Hepatocyte (in vitro differentiated cells): ENCODE data around the gene TEX22. TPM values are rescaled to one million over a fixed set of nuclear protein-coding genes. Genes with fewer than 3 reads are reported as not detected.

Source experiments
- DNase-seq: peaks from one replicate; pipeline ENCODE4 v3.0.0-alpha.2; 2016; ENCODE audit warnings: low spot score
- H2AFZ ChIP-seq: fragments of 200-600 bp; sonication (generic); 2 replicates; pipeline ENCODE4 v1.6.0; 2016; ENCODE audit warnings: antibody characterized with exemption, mild to moderate bottlenecking
- H3K27ac ChIP-seq: fragments of 200-600 bp; sonication (generic); 2 replicates; pipeline ENCODE4 v1.5.1; 2016; ENCODE audit warnings: mild to moderate bottlenecking
- H3K27me3 ChIP-seq: fragments of 200-600 bp; sonication (generic); 2 replicates; pipeline ENCODE4 v1.6.1; 2016
- H3K36me3 ChIP-seq: fragments of 200-600 bp; sonication (generic); replicated peaks from 2 replicates; pipeline ENCODE4 v1.5.1; 2016; ENCODE audit warnings: low read depth; ENCODE audit not compliant: insufficient read depth
- H3K4me1 ChIP-seq: fragments of 200-600 bp; sonication (generic); 2 replicates; pipeline ENCODE4 v1.5.1; 2016; ENCODE audit warnings: mild to moderate bottlenecking, moderate library complexity; ENCODE audit not compliant: insufficient read depth
- H3K4me2 ChIP-seq: fragments of 200-600 bp; sonication (generic); 2 replicates; pipeline ENCODE4 v1.6.0; 2016
- H3K4me3 ChIP-seq: fragments of 200-600 bp; sonication (generic); 2 replicates; pipeline ENCODE4 v1.5.1; 2016; ENCODE audit warnings: mild to moderate bottlenecking
- H3K79me2 ChIP-seq: fragments of 200-600 bp; sonication (generic); 2 replicates; pipeline ENCODE4 v1.6.0; 2017; ENCODE audit warnings: mild to moderate bottlenecking
- H3K9me2 ChIP-seq: fragments of 200-600 bp; sonication (generic); replicated peaks from 2 replicates; pipeline ENCODE4 v1.6.0; 2017; ENCODE audit warnings: mild to moderate bottlenecking; ENCODE audit not compliant: insufficient read depth
- H3K9me3 ChIP-seq: fragments of 200-600 bp; sonication (generic); 2 replicates; pipeline ENCODE4 v1.5.1; 2016; ENCODE audit warnings: low read depth, mild to moderate bottlenecking
- H4K20me1 ChIP-seq: fragments of 200-600 bp; sonication (generic); 2 replicates; pipeline ENCODE4 v1.6.0; 2016; ENCODE audit warnings: mild to moderate bottlenecking; ENCODE audit not compliant: insufficient read depth, poor library complexity, severe bottlenecking
- EZH2 ChIP-seq: fragments of 200-600 bp; sonication (generic); IDR thresholded peaks from 2 replicates; pipeline ENCODE4 v1.6.1; 2016; ENCODE audit warnings: antibody characterized with exemption, mild to moderate bottlenecking, borderline replicate concordance
- EZH2phosphoT487 ChIP-seq: fragments of 200-600 bp; sonication (generic); IDR thresholded peaks from one replicate; pipeline ENCODE4 v1.6.1; 2018; ENCODE audit warnings: antibody characterized with exemption, mild to moderate bottlenecking, low read depth, moderate library complexity; ENCODE audit not compliant: unreplicated experiment, severe bottlenecking
- WGBS: methylation state at CpG from one replicate; pipeline ENCODE4 v1.1.6; 2016; ENCODE audit warnings: low lambda C conversion rate; ENCODE audit errors: missing lambda C conversion rate; 5-methylcytosine and 5-hydroxymethylcytosine counted together
- polyA plus RNA-seq: library from polyadenylated mRNA; unstranded; fragments of >200 nt; fragmentation: Nextera tagmentation; extraction: Ambion mirVana; gene quantifications from 2 replicates; pipeline ENCODE4 v1.2.1, GENCODE V29; 2016
- total RNA-seq: library from RNA; depleted of rRNA; stranded (reverse); fragments of >200 nt; gene quantifications from 2 replicates; pipeline ENCODE4 v1.2.3, GENCODE V29; 2014
- TF ChIP-seq, protein P1 (sequence below): fragments of 200-600 bp; sonication (generic); IDR thresholded peaks from 2 replicates; pipeline ENCODE4 v1.5.1; 2016; ENCODE audit warnings: antibody characterized with exemption, mild to moderate bottlenecking; ENCODE audit not compliant: poor library complexity

The TEX22 gene
- total and polyA plus RNA-seq, 2 experiments from 2014 or later = 0.76 TPM; not detected in 1

DNA sequence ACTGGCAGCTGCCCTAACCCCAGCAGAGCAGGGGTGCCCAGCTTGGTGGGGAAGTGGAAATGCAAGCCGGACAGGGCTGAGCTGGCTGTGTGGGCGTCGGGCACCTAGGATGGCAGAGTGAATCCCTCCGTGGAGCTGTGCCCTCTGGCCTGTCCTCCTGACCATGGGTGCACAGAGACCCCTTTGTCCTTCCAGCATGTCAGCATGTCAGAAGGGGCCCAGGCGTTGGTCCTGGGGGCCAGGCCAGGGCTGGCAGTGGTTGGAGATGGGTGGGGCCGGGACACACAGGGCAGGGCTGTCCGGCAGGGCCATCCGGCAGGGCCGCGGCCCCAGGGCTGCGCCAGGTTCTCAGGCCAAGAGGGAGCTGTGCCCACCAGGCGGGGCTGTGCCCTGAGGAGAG lies 8.8 kb upstream of the TEX22 start:
- Histone ChIP-seq H3K4me2 (no peak overlapping the region), H4K20me1 (no peaks in the 10 kb centered on the region), H3K27me3 (no peaks in the 10 kb centered on the region), H2AFZ (no peak overlapping the region), H3K36me3 (no peaks in the 10 kb centered on the region), H3K9me3 (no peaks in the 10 kb centered on the region), H3K4me3 (no peak overlapping the region), H3K27ac (no peak overlapping the region), H3K4me1 (no peaks in the 10 kb centered on the region), H3K79me2 (no peaks in the 10 kb centered on the region), H3K9me2 (no peaks in the 10 kb centered on the region)
- DNase-seq = no peak
- 81% methylated on average over 10 of the region's 12 CpGs for WGBS
- no peak for TF ChIP-seq EZH2
- TF ChIP-seq EZH2phosphoT487 = no peak
- TF ChIP-seq, protein P1, sequence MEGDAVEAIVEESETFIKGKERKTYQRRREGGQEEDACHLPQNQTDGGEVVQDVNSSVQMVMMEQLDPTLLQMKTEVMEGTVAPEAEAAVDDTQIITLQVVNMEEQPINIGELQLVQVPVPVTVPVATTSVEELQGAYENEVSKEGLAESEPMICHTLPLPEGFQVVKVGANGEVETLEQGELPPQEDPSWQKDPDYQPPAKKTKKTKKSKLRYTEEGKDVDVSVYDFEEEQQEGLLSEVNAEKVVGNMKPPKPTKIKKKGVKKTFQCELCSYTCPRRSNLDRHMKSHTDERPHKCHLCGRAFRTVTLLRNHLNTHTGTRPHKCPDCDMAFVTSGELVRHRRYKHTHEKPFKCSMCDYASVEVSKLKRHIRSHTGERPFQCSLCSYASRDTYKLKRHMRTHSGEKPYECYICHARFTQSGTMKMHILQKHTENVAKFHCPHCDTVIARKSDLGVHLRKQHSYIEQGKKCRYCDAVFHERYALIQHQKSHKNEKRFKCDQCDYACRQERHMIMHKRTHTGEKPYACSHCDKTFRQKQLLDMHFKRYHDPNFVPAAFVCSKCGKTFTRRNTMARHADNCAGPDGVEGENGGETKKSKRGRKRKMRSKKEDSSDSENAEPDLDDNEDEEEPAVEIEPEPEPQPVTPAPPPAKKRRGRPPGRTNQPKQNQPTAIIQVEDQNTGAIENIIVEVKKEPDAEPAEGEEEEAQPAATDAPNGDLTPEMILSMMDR = no peak

DNA sequence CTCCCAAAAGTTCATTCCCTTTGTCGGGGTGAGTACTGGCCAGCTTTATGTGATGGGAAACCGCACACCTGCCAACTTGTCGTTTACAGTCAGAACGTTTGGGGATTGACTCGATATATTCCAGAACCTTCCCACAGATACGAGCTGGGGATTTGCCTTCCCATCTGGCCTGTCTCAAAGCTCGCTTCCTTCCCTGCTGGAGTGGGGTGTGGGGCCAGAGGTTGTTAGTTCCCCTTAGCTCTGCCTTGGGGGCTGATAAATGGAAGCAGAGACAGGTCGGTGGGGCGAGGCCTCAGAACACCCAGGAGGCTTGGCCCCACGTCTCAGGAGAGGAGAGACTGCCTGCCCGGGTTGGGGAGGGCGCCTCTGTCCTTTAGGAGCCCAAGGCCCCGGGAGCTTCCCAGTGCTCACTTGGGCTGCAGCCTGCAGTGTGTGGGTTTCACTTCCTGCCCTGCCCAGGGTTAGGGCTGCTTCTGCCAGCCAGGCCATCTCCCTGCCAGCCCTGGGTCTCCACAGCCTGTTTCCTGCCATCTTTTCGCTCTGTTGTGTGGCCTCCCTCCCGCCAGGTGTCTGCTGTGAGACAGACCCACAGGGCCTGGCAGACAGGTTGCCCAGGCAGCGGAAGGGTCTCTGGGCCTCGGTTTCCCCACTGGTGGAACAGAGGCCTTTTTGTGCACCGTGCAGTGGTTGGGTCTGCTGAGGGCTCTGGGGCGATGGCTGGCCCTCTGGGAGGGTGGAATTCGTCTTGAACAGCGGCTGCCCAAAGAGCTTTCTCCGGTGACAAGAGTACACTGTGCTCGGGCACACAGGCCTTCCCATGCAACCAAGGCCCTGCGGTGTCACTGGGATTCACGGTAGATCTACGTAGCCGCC lies 8.1 kb upstream of the TEX22 start:
- Histone ChIP-seq H3K27ac (no peak overlapping the region), H3K9me3 (no peaks in the 10 kb centered on the region), H2AFZ (no peak overlapping the region), H3K36me3 (no peaks in the 10 kb centered on the region), H3K27me3 (no peaks in the 10 kb centered on the region), H3K9me2 (no peaks in the 10 kb centered on the region), H3K4me2 (no peak overlapping the region), H4K20me1 (no peaks in the 10 kb centered on the region), H3K4me1 (no peaks in the 10 kb centered on the region), H3K79me2 (no peaks in the 10 kb centered on the region), H3K4me3 (no peak overlapping the region)
- 76% methylated on average over 27 of the region's 27 CpGs for WGBS
- TF ChIP-seq, protein P1 = no peak
- no peak for TF ChIP-seq EZH2
- DNase-seq = no peak

DNA sequence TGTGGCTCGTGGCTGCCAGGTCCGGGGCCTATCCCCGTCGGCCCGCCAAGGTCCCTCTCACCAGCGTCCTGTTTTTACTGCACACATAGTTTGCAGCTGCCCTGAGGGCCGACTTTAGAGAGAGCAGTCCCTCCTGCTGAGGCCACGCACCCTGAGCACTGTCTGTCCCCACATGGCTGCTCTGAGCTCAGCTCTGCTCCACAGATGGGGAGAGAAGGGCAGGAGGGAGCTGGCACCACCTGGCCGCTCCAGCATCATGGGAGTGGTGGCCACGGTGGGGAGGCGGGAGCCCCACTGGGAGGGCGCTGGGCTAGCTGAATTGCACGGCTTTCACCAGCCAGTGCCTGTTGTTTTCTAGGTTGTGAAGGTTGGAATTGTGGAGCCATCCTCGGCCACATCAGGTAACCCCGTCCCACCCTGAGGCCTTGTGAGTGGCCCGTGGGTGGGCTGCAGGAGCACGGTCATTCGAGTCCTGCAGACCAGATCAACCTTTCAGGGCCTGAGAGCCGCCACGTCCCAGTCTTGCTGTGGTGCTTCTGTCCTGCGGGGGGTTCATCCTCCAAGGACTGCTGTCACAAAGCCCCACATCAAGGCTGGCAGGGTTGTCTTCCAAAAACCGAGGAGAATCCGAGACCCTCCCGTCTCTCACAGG lies 7.4 kb upstream of the TEX22 start:
- no peaks in the 10 kb centered on the region for H3K9me2 ChIP-seq
- no peak overlapping the region for H3K4me3 ChIP-seq
- no peak for DNase-seq
- H3K4me2 ChIP-seq = no peak overlapping the region
- 92% methylated on average over 20 of the region's 24 CpGs for WGBS
- TF ChIP-seq, protein P1 = no peak
- TF ChIP-seq EZH2 = no peak
- no peak for TF ChIP-seq EZH2phosphoT487
- H3K36me3 ChIP-seq = no peaks in the 10 kb centered on the region
- no peaks in the 10 kb centered on the region for H3K4me1 ChIP-seq
- no peak overlapping the region for H2AFZ ChIP-seq
- H3K27me3 ChIP-seq = no peaks in the 10 kb centered on the region
- no peak overlapping the region for H3K27ac ChIP-seq
- H3K9me3 ChIP-seq = no peaks in the 10 kb centered on the region
- H4K20me1 ChIP-seq = no peaks in the 10 kb centered on the region
- no peaks in the 10 kb centered on the region for H3K79me2 ChIP-seq
